SK-N-SH treated with all-trans-retinoic acid at 6 μM for 48 hours (cell line): Measurements from ENCODE around the gene KMT2B.

Experiments
- CSDC2 ChIP-seq: fragments of 250-450 bp; sonication (Bioruptor Pico); IDR thresholded peaks from 2 replicates; pipeline ENCODE4 v1.5.0; 2020; ENCODE audit warnings: mild to moderate bottlenecking, moderate library complexity
- CSRNP3 ChIP-seq: fragments of 250-450 bp; sonication (Bioruptor Pico); IDR thresholded peaks from 2 replicates; pipeline ENCODE4 v1.5.1; 2021; ENCODE audit warnings: mild to moderate bottlenecking, moderate library complexity
- GLIS3 ChIP-seq: fragments of 250-450 bp; sonication (Bioruptor Pico); IDR thresholded peaks from 2 replicates; pipeline ENCODE4 v1.5.0; 2020; ENCODE audit warnings: mild to moderate bottlenecking, moderate library complexity
- ISL1 ChIP-seq: fragments of 250-450 bp; sonication (Bioruptor Pico); IDR thresholded peaks from 2 replicates; pipeline ENCODE4 v2.1.2; 2022; ENCODE audit warnings: mild to moderate bottlenecking, moderate library complexity
- PATZ1 ChIP-seq: fragments of 250-450 bp; sonication (Bioruptor Pico); IDR thresholded peaks from 2 replicates; pipeline ENCODE4 v1.8.0; 2020; ENCODE audit warnings: mild to moderate bottlenecking, moderate library complexity, borderline replicate concordance
- POU6F1 ChIP-seq: fragments of 250-450 bp; sonication (Bioruptor Pico); IDR thresholded peaks from 2 replicates; pipeline ENCODE4 v1.8.0; 2021; ENCODE audit warnings: low read depth, mild to moderate bottlenecking, moderate library complexity, borderline replicate concordance
- RARB ChIP-seq: fragments of 250-450 bp; sonication (Bioruptor Pico); IDR thresholded peaks from 2 replicates; pipeline ENCODE4 v1.8.0; 2021; ENCODE audit warnings: mild to moderate bottlenecking, moderate library complexity
- TOX ChIP-seq: fragments of 250-450 bp; sonication (Bioruptor Pico); IDR thresholded peaks from 2 replicates; pipeline ENCODE4 v1.8.0; 2021; ENCODE audit warnings: mild to moderate bottlenecking, moderate library complexity, borderline replicate concordance
- ZFP3 ChIP-seq: fragments of 250-450 bp; sonication (Bioruptor Pico); IDR thresholded peaks from 2 replicates; pipeline ENCODE4 v1.5.0; 2020; ENCODE audit warnings: mild to moderate bottlenecking, moderate library complexity
- ZNF565 ChIP-seq: fragments of 450-650 bp; formaldehyde crosslinking; conservative IDR thresholded peaks from 2 replicates; pipeline ENCODE4 v1.5.0; 2020; ENCODE audit warnings: low read depth, mild to moderate bottlenecking, moderate library complexity
- ZNF70 ChIP-seq: fragments of 450-650 bp; formaldehyde crosslinking; IDR thresholded peaks from 2 replicates; pipeline ENCODE4 v1.5.0; 2020; ENCODE audit warnings: mild to moderate bottlenecking, moderate library complexity

GRCh38 chr19:35721374-35721773 is 3.6 kb downstream of the KMT2B start:
- TF ChIP-seq GLIS3 (CRISPR knock-in tag) (no peak), PATZ1 (CRISPR knock-in tag) (no peak), ZFP3 (CRISPR knock-in tag) (no peak), ZNF565 (no peak), CSRNP3 (CRISPR knock-in tag) (no peak), ZNF70 (CRISPR knock-in tag) (no peak), TOX (CRISPR knock-in tag) (no peak), ISL1 (no peak), RARB (CRISPR knock-in tag) (no peak), CSDC2 (CRISPR knock-in tag) (no peak), POU6F1 (CRISPR knock-in tag) (no peak)
